Activated T-cell treated with anti-CD3 and anti-CD28 coated beads, Interleukin-2, amount 50 U/mL, for 48 hours (primary cell): Measurements from ENCODE around the gene GATA3.

Source experiments
- DNase-seq, 2 experiments: peaks; one replicate each; pipeline ENCODE4 v3.0.0-alpha.2; 2020

Gene GATA3

DNA sequence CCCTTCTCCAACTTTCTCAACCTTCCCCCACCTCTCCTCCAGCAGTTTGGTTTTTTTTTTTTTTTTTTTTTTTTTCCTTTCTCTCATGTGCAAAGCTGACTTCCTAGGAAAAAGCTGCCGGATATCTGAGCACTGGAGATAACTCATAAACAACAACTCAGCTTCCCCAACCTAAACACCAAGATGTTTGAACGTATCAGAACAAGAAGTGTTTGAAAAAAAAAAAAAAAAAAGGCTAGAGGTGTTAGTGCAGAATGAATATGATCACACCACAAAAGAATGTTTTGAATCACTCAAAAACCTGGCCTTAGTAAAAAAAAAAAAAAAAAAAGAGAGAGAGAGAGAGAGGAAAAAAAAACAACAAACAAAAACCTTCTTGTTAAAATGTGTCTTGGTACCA, 11.2 kb downstream of the GATA3 start:
- no peak for DNase-seq

DNA sequence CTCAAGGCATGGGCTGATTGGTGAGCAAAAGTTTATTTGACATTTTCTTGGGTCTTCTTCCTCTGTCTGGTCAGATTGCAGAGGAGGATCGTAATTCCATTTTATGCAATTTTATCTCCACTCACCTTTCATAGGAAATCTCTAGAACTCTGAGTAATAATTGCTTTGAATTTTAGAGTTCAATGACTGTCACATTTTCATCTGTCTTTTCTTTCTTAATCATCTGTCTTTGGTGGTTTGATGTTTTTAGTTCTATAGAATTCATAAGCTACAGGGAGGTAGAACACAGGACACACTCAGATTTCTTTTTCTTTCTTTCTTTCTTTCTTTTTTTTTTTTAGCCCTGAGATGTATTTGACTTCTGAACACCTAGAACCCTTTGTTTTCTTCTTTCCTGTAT, 11.6 kb downstream of the GATA3 start:
- no peak for DNase-seq

DNA sequence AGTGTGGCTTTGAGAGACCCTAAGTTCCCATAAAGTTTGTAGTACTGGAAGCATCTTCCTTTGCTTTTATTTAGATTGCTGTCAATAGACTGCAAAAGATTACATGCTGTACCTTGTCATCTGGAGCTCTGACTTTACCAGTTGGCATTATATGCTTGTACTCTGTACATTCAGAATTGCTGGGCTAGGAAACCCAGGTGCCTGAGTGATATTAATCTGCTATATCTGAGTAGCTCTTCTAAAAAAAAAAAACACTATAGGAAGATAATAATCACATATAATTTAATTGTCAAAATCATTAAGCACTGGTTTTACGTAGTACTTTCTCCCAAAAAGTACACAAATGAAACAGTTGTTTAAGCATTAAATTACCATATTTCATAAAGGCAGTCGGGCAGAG, 12.3 kb downstream of the GATA3 start:
- no peak for DNase-seq

DNA sequence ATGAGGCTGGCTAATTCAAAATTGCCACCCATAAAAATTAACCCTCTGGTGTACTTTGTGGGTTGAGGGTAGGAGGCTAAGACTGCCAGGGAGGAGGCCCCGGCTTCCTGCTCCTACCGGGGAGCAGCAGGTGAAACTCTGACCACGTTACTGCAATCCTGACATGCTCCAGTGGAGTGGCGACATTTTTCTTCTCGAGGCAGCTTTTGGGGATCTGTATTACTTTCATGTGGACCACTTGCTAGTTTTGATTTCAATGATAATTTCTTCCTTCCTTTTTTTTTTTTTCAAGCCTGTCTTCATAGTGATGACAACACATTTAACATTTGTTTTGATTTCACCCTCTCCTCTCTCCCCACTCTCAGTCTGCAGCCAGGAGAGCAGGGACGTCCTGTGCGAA, 14.6 kb downstream of the GATA3 start:
- peak; percentile 24 to 44 for DNase-seq

DNA sequence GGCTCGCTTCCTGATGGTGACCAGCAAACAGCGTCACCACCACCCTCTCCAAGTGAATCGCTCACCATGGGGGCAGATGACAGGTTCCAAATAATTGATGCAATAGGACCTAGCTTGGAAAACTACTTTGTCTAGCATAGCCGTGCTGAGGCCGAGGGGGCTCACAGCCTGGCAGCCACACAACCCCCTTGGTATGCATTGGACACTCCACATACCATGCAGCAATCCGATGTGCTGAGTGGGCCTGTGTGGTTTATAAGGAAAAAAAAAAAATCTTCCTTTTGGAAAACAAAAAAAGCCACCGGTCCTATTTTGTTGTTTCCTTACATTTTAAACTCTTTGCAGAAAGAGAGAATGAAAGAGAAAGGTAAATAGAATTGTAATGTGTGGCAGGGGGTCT, 15.1 kb downstream of the GATA3 start:
- DNase-seq = no peak

DNA sequence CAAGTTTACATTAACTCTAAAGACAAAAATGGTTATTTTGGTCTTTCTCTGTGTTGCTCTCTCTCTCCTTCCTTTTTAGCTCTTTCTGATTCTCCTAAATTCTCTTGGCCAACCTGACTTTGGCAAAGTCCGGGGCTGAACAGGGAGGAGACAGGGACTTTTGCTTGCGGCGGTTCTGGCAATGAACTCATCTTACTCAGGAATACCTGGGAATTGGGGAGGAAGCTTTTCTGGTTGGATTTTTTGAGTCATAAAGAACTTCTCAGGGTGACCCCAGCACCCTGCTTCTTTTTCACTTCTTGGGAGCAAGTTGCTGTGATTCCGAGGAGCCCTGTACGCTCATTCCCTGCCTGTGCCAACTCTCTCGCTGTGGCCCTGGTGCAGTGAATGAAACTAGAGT, 16.0 kb downstream of the GATA3 start:
- DNase-seq = no peak

DNA sequence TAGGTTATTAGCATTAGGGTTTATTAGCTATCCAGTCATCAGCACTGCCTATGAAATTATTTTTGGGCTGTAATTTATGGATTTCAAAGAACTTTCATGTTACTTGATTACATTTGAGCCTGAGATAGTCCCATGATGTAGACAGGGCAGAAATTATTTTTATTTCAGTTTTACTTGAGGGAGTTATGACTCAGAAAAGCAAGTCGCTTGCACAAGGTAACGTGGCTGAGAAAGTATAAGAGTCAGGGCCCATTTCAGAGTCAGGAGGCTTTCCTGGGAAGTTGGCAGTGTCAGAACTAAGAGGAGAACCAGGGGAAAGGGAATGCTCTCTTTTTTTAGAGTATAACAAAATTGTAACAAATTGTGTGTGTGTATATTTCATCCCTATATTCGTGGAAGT, 16.5 kb downstream of the GATA3 start:
- DNase-seq = no peak

DNA sequence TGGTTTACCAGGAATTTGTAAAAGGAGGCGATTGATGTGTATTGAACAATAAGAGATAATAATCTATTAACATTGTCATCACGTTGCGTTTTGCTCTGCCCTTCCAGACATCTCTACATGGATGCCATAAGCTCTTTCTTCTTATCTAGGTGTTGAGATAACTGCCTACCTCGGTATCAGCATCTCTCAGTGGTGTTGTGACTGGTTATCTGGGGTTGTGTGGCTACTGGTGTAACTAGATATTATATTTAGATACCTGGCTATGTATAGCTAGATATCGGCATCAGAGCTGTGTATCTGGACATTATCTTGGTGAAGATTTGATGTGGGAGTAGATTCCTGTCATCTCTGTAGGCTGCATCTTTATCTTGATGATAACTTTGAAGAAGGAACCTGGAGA, 17.2 kb downstream of the GATA3 start:
- DNase-seq = no peak

DNA sequence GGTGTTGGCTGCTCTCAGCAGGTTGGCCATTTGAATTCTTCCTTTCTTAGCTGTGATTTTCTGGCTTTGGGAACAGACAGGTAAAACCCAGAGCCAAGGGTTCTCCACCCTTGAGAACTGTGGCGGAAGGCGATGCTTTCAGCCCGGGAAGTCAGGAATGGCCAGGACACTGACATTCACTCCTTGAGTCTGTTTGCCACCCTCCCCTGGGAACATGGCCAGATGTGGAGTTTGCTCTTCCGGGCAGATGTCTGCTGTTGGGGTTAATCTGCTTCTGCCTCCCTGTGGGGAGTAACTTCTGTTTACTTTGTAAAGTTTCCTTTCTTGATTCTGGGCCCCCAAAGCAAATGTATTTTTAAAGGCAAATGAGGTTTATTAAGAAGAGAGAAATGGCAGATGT, 17.7 kb downstream of the GATA3 start:
- no peak for DNase-seq

DNA sequence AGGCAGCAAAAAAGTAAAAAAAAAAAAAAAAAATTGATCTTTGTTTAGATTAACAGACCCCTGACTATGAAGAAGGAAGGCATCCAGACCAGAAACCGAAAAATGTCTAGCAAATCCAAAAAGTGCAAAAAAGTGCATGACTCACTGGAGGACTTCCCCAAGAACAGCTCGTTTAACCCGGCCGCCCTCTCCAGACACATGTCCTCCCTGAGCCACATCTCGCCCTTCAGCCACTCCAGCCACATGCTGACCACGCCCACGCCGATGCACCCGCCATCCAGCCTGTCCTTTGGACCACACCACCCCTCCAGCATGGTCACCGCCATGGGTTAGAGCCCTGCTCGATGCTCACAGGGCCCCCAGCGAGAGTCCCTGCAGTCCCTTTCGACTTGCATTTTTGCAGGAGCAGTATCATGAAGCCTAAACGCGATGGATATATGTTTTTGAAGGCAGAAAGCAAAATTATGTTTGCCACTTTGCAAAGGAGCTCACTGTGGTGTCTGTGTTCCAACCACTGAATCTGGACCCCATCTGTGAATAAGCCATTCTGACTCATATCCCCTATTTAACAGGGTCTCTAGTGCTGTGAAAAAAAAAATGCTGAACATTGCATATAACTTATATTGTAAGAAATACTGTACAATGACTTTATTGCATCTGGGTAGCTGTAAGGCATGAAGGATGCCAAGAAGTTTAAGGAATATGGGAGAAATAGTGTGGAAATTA, 19.4 kb downstream of the GATA3 start:
- peak in 1 of 2 experiments; percentile 31 for DNase-seq

DNA sequence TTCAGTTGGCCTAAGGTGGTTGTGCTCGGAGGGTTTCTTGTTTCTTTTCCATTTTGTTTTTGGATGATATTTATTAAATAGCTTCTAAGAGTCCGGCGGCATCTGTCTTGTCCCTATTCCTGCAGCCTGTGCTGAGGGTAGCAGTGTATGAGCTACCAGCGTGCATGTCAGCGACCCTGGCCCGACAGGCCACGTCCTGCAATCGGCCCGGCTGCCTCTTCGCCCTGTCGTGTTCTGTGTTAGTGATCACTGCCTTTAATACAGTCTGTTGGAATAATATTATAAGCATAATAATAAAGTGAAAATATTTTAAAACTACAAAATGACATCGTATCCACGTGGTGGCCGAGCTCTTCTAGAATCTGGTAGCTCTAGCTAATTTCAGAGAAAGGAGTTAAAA, 20.4 kb downstream of the GATA3 start:
- DNase-seq = no peak

DNA sequence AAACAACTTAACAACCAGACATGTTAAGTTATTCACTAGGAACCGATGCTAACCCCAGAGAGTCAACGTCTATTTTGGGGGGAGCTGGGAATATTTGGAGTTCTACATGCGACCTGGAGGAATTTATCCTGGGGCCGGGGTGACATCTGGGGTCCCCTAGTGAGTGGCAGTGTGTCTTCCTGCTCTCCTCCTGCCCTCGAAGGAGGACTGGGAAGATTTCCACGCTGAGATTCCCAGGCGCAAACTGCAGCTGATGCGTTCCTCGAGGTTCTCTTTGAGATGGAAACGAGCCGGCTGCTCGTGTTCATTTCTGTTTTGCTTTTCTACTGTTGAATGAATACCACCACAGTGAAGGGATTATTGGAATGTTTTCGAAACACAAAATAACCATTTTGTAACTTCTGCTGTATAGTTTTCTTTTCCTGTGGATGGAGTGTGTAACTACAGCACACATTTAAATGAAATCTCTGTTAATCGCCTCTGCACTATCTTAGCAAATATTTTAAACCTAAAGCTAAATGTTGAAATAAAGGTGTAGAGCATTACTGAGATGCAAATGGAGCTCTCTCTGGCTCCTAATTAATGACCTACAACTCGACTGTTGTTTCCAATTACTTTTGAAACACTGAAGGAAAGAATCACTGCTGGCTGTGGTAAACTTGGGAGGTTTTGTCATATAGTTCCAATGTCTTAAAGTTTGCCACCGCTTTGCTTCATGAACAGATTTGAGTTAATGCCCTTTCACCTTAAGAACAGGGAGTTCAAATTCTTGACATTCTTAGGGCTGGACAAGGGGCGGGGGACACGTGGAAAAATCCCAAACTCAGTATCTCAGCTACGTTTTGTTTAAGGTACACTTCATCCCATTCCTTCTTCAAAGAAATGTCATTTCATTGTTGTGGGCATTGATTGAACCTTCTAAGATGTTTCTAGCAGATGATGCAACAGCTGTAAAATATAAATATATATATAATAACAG, 21.1 kb downstream of the GATA3 start:
- no peak for DNase-seq

DNA sequence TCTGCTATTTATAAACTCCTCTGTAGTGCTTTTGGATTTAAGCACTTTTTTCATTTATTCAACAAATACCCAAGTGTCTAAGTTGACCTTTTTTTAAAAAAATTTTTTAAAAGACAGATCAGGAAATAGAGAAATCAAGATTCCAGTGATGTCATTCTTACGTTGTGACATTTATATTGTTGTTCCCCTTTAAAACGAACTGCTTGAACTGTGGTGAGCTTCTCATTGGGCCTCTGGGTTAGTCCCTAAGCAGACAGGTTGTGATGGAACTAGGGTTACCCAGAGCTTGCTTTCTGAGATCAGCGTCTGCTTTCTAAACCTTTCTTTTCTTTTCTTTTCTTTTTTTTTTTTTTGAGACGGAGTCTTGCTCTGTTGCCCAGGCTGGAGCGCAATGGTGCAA, 22.4 kb downstream of the GATA3 start:
- no peak for DNase-seq

DNA sequence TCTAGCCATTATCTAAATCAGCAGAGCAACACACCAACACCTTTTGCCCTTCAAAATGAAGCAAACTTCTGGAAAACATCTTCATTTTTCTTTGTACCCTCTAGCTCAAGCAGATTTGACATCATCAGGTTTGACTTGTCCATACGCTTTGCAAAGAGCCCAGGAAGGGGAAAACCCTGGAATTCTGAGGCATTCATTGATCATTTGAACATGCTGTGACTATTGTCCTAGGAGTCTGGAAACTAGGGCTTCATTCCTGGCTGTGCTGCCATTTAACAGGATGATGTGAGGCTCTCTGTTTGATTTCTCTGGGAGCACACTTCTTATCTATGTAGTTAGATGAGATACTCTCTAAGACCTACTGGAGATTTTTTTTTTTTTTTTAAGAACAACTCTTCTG, 23.5 kb downstream of the GATA3 start:
- DNase-seq = no peak

DNA sequence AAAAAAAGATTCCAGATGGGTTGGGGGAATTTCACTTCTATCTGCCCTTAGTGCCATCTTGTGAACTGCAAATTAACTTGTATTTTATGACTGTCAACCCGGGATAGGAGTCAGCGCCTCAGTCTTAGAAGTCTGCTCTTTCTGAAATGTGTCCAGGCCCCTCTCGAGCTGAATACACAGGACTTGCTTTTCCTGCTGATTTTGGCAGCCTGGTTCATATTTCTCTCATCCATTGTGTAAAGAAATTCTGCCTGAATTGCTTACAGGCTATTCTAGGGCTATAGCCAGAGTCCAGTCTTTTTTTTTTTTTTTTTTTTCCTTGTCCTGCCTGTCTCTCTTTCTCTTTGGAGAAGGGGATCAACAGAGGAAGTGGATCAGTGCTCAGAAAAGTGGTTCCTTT, 24.6 kb downstream of the GATA3 start:
- no peak for DNase-seq

DNA sequence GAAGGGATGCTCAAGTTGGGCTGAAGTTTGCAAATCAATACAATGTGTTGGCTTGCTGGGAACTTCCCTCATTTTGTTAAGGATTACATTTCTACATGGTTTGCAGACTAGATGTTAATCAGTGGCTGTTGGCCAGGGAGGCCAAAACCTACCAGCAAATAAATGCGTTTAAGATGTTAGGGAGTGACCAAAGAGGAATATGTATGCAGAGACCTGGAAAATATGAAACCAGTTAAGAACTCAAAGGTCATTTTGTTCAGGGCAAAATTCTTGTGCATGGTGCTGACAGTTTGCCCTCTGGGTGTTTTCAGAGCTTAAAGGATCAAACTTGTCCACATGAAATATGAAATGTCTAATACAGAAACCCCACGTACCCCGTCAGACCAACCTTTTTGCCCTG, 30.3 kb downstream of the GATA3 start:
- DNase-seq = no peak

DNA sequence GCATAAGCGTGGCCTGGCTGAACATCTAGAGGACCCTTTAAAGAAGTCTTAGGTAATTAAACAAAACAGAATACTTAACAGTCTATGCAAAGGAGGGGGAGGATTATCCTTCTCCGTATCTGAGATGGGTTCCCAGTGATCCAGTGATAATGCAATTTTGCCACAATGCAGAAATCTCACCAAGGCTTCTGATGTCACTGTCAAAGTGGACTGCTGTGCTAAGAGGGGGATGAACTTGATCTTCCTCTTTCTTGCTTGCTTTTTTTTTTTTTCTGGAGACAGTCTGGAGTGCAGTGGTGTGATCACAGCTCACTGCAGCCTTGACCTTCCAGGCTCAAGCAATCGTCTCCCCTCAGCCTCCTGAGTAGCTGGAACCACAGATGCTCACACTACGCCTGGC, 30.8 kb downstream of the GATA3 start:
- no peak for DNase-seq

DNA sequence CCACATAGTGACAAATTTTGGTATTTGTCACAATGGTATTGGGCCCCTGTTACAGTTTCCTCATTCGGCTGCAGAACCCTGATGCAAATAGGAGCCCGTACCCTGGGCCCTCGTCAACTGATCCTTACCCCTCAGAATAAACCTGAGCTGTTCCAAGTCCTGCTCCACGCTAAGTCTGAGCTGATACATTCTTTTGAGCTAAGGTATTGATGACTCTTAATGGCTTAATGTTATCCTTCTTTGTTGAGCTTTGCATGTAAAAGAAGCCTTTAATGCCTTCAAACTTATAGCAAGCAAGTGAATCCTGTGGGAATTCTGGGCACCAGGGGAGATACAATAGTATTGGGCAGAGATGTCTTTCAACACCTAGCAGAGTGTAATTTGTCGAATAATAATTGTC, 31.8 kb downstream of the GATA3 start:
- DNase-seq = no peak

DNA sequence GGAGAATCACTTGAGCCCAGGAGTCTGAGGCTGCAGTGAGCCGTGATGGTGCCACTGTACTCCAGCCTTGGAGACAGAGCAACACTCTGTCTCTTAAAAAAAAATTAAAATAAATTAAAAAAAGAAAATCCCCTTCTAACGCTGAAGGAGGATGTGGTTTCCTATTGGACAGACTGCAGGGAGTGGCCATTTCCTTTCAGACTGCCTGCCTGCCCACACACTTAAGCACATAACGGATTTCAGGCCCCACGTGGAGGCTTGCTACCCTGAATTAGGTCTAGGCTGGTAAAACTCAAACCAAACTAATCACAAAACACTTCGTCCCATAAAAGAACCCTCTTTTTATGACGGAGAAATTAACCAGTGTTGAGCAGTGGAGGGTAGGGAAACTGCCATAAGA, 34.0 kb downstream of the GATA3 start:
- DNase-seq = peak in 1 of 2 experiments; percentile 26

DNA sequence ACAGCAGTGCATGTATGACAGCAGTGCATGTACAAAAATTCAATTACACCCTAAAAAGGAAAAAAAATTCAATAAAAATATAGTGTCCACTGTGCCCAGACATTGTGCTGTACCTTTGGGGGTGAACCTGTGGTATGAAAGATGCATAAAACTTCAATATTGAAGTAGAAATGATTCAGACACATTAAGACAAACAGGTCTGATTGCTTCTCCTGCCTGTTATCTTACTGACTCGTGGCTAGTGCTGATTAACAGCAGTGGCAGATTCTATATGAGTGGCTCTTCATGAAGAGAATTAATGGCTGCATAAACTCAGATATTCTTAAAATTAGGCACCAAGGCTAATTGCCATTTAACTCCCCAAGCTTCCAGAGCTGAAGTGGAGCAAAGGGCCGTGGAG, 37.9 kb downstream of the GATA3 start:
- no peak for DNase-seq

DNA sequence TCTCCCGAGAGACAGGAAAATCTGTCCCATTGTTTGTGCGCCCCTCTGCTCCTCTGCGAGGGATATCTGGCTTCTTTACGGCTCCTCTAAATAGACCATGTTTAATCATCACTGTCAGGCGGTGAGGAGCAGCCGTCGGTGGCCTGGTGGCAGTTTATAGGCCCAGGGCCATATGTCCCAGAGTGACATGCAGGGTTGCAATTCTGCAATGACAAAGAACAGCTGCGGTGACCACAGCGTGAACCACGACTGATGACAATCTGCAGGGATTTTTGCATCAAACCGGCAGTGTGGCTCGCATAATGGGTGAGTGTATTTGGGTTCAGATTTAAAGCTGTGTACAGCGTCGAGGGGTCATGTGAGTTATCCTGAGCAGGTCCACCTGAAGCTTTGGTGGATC, 41.5 kb downstream of the GATA3 start:
- peak; percentile 36 to 55 for DNase-seq

DNA sequence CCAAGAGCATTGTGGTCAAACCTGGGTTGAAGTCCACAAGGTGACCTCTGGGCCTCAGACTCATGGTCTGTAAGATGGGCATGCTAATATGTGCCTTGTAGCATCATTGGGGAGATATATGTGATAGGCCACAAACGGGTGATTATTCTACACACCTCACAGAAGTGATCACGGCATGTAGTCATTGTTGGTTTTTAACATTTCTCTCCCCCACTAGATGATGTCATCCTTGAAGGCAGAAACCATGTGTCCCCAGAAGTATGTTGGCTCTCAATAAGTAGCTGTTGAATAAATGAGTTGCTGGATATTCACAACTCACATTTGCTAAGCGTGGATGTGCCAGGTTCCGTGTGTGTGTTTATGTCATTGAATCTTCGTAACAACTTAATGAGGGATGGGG, 42.4 kb downstream of the GATA3 start:
- no peak for DNase-seq

DNA sequence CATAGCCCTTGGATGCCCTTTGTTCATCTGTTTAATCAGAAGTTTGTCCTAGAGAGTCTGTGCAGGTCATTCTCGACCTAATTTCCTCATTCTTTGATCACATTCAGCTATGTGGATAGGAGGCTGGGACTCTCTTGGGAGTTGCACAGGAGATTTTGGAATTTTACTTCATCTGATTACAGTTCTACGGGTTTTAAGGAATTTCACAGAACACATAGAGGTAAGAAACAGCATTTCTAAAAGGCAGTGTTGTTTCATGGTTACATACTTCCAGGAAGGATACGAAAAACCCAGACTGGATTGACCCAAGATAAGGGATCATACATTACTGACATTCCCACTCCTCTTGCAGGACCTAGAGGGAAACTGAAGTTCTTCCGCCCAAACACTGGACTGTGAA, 45.9 kb downstream of the GATA3 start:
- DNase-seq = no peak

DNA sequence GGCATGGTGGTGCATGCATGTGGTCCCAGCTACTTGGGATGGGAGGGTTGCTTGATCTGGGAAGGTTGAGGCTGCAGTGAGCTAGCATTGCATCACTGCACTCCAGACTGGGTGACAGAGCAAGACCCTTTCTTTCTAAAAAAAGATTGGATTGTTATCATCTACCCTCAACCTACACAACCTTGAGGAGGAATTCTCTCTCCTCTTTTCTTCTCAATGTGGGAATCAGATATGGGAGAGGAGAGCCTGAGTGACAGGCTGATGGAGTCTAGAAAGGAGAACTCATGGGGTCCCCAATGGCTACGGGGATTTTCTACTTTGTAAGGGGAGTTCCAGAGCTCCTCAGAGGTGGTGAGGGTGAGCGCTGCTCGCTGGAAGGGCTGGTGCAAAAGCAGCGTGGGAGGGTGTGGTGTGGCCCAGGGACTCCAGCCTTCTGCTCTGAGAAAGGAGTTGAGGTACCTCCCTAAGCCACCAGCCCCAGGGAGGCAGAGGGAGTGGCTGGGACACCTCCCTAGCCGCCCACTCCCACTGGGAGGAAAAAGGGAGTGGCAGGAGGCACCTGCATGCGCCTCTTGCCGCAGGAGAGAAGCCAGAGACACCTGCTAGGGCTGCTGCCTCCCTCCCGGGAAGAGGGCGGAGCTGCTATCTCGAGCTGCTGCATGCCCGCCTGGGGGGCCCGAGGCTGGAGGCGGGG, 48.4 kb downstream of the GATA3 start:
- no peak for DNase-seq
